AG04450 (cell line): Measurements from ENCODE around the gene GRM2. TPM values are rescaled to one million over a fixed set of nuclear protein-coding genes. Genes with fewer than 3 reads are reported as not detected.

ENCODE experiments used
- CTCF ChIA-PET: fragments of 300-600, 350-600 bp; formaldehyde crosslinking; extraction: SDS; loops from one replicate; lab custom pipeline; 2022; ENCODE audit warnings: antibody characterized with exemption, inconsistent platforms; lab: Charles Lee
- POLR2A ChIA-PET: fragments of 350-600 bp; formaldehyde crosslinking; extraction: SDS; loops from one replicate; lab custom pipeline; 2021; ENCODE audit warnings: antibody characterized with exemption, inconsistent platforms; lab: Yijun Ruan, JAX
- DNase-seq: peaks from one replicate; pipeline ENCODE4 v3.0.0-alpha.2; 2011; ENCODE audit warnings: low read depth, low spot score
- H3K27ac ChIP-seq: one replicate; pipeline ENCODE4 v1.5.1; 2012; ENCODE audit warnings: low read depth, low read length, control low read depth
- H3K27me3 ChIP-seq: one replicate; pipeline ENCODE4 v1.6.0; 2012; ENCODE audit warnings: low read length; ENCODE audit not compliant: control insufficient read depth, insufficient read depth
- H3K4me3 ChIP-seq: 2 replicates; pipeline ENCODE4 v1.5.1; 2011; ENCODE audit warnings: mild to moderate bottlenecking, low read depth, low read length, control low read depth
- H3K9me3 ChIP-seq: 2 replicates; pipeline ENCODE4 v1.5.1; 2012; ENCODE audit warnings: low read length; ENCODE audit not compliant: control insufficient read depth, insufficient read depth
- CTCF ChIP-seq: IDR thresholded peaks from 2 replicates; pipeline ENCODE4 v1.5.1; 2011; ENCODE audit warnings: low read depth, low read length, control low read depth, inconsistent platforms
- polyA plus RNA-seq: library from polyadenylated mRNA; depleted of rRNA; stranded (reverse); fragments of >200 nt; gene quantifications from 2 replicates; pipeline ENCODE4 v1.2.3, GENCODE V29; 2011

The GRM2 gene
- polyA plus RNA-seq, 1 experiment: not detected

GRCh38 chr3:51677358-51677757 is 29.5 kb upstream of the GRM2 start:
- POLR2A ChIA-PET: no interaction called here
- Histone ChIP-seq H3K27ac (no peak overlapping the region), H3K4me3 (no peak overlapping the region), H3K9me3 (no peaks in the 10 kb centered on the region), H3K27me3 (no peaks in the 10 kb centered on the region)
- CTCF ChIA-PET: no interaction called here
- no peak for TF ChIP-seq CTCF
- no peak for DNase-seq

DNA sequence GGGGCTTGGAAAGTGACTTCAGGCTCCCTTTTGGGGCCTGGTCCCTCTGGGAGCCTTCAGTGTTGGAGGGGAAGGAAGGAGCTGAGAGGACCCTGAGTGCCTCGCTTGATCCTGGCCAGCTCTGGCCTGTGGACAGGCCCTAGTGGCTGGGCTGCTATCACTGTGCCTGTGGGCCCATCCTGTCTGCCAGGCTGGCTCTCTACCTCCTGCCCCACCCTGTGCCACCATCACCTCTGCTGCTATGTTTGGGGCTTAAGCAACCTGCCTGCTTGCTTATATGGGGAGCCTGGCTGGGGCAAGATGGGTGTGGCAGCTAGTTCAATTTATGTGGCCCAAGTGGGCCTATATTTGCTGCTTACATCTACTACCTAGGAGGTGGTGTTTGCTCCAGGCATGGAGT is 28.7 kb upstream of the GRM2 start:
- Histone ChIP-seq H3K27me3 (no peaks in the 10 kb centered on the region), H3K4me3 (no peak overlapping the region), H3K27ac (no peak overlapping the region), H3K9me3 (no peaks in the 10 kb centered on the region)
- no peak for TF ChIP-seq CTCF
- DNase-seq: no peak
- POLR2A ChIA-PET: no interaction called here
- CTCF ChIA-PET: interaction anchor here (0.8 to 6.7 kb wide), 2 partner anchors 8 to 177 kb away, joined by 4 to 189 read pairs; partner anchors contain the start of gene DCAF1

DNA sequence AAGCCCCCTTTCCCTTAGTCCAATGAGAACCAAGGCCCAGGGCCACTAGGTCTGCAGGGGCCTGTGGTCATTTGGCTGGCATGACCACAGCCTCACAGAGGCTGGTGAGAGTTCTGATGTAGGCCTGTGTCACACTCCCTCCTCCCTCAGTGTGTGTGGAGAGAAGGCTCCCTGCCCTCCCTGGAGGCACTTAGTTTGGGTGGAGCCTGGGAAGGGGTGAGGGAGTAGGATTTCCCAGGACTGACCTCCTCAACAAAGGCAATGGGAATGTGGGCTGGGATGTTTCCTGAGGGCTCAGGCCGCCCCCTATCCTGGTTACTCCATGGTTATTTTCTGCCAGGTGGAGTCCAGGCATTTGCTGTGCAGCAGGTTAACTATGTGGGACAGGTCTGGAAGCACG is 28.2 kb upstream of the GRM2 start:
- Histone ChIP-seq H3K9me3 (no peaks in the 10 kb centered on the region), H3K27ac (no peak overlapping the region), H3K4me3 (no peak overlapping the region), H3K27me3 (no peaks in the 10 kb centered on the region)
- CTCF ChIA-PET: interaction anchor here (4.1 to 6.7 kb wide), 2 partner anchors 10 to 177 kb away, joined by 51 to 189 read pairs; partner anchors contain the start of gene DCAF1
- no peak for DNase-seq
- POLR2A ChIA-PET: no interaction called here
- no peak for TF ChIP-seq CTCF

- Histone ChIP-seq H3K4me3 (no peak overlapping the region), H3K27ac (no peak overlapping the region), H3K9me3 (no peaks in the 10 kb centered on the region), H3K27me3 (no peaks in the 10 kb centered on the region)
- no peak for DNase-seq
- POLR2A ChIA-PET: interaction anchor here (0.7 kb wide), 1 partner anchor 961 kb away, joined by 3 read pairs; no protein-coding TSS in a partner anchor
- no peak for TF ChIP-seq CTCF
- CTCF ChIA-PET: interaction anchor here (4.1 to 6.7 kb wide), 3 partner anchors 10 to 290 kb away, joined by 51 to 189 read pairs (median 55); partner anchors contain the start of genes DCAF1 and RBM15B
Observed at GRCh38 chr3:51679318-51679717, 27.6 kb upstream of the GRM2 start.

DNA sequence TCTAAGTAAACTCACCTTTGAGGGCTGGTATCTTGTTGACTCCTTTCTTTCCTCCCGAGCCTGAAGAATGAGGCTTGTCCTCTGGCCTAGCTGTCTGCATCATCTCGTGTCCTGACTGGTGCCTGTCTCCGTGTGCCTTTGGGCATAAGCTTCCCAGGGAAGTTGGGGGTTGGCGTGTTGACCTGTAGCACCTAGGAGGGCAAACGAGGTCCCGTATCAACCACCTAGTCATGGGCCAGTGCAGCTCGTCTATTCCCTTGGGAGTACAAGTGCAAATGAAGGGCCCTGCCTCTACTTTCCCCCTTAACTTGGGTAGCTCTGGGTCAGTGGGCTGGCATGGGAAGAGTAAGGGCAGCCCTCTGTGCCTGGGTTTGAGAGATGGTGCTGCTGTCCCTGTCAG is 27.1 kb upstream of the GRM2 start:
- no peak for DNase-seq
- ChIA-PET CTCF (interaction anchor here (1.2 to 6.7 kb wide), 4 partner anchors 11 to 291 kb away, joined by 9 to 189 read pairs (median 53); partner anchors contain the start of genes DCAF1 and RBM15B), POLR2A (interaction anchor here (0.7 kb wide), 1 partner anchor 961 kb away, joined by 3 read pairs; no protein-coding TSS in a partner anchor)
- Histone ChIP-seq H3K9me3 (no peaks in the 10 kb centered on the region), H3K27ac (no peak overlapping the region), H3K4me3 (no peak overlapping the region), H3K27me3 (no peaks in the 10 kb centered on the region)
- TF ChIP-seq CTCF: no peak
